HEK293 (cell line): ENCODE results near the gene CAT.

Experiments used
- GLIS1 ChIP-seq: fragments of 450-650 bp; formaldehyde crosslinking; IDR thresholded peaks from 2 replicates; pipeline ENCODE4 v1.5.1; 2016; ENCODE audit warnings: missing biosample characterization, missing genetic modification characterization
- KLF1 ChIP-seq: fragments of 450-650 bp; formaldehyde crosslinking; IDR thresholded peaks from 2 replicates; pipeline ENCODE4 v1.5.1; 2016; ENCODE audit warnings: missing biosample characterization, missing genetic modification characterization
- ZBTB17 ChIP-seq: fragments of 450-650 bp; formaldehyde crosslinking; IDR thresholded peaks from 2 replicates; pipeline ENCODE4 v1.5.1; 2016; ENCODE audit warnings: missing biosample characterization, missing genetic modification characterization
- ZBTB20 ChIP-seq: fragments of 450-650 bp; formaldehyde crosslinking; IDR thresholded peaks from 2 replicates; pipeline ENCODE4 v1.5.1; 2016; ENCODE audit warnings: missing biosample characterization, missing genetic modification characterization
- ZBTB8A ChIP-seq: fragments of 450-650 bp; formaldehyde crosslinking; IDR thresholded peaks from 2 replicates; pipeline ENCODE4 v1.5.1; 2016; ENCODE audit warnings: missing biosample characterization, missing genetic modification characterization
- ZNF350 ChIP-seq: fragments of 450-650 bp; formaldehyde crosslinking; IDR thresholded peaks from 2 replicates; pipeline ENCODE4 v1.5.0; 2017; ENCODE audit warnings: missing biosample characterization, mild to moderate bottlenecking, missing genetic modification characterization
- TF ChIP-seq, protein P1 (sequence below): fragments of 450-650 bp; formaldehyde crosslinking; IDR thresholded peaks from 2 replicates; pipeline ENCODE4 v1.5.1; 2016; ENCODE audit warnings: missing biosample characterization, missing genetic modification characterization

DNA sequence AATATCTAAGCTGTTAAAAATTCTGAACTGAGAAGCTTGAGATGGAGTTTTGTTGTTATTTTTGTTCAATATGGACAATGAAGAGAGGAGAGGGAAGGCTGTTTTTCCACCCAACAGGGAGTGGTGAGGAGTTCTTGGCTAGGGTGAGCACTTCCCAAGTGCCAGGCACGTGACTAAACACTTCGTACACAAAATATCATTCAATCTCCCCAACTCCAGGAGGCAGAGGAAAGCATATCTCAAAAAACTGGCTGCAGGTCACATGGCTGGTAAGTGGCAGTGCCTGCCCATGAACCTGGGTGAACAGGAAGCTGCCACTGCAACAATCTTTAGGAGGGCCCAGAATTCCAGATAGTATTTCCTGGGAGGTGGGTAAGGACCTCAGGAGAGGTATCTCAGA is 63.2 kb downstream of the CAT start:
- TF ChIP-seq, protein P1, sequence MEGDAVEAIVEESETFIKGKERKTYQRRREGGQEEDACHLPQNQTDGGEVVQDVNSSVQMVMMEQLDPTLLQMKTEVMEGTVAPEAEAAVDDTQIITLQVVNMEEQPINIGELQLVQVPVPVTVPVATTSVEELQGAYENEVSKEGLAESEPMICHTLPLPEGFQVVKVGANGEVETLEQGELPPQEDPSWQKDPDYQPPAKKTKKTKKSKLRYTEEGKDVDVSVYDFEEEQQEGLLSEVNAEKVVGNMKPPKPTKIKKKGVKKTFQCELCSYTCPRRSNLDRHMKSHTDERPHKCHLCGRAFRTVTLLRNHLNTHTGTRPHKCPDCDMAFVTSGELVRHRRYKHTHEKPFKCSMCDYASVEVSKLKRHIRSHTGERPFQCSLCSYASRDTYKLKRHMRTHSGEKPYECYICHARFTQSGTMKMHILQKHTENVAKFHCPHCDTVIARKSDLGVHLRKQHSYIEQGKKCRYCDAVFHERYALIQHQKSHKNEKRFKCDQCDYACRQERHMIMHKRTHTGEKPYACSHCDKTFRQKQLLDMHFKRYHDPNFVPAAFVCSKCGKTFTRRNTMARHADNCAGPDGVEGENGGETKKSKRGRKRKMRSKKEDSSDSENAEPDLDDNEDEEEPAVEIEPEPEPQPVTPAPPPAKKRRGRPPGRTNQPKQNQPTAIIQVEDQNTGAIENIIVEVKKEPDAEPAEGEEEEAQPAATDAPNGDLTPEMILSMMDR (tag by site-specific recombination): no peak
- no peak for TF ChIP-seq ZBTB20 (tag by site-specific recombination)
- TF ChIP-seq GLIS1: no peak
- no peak for TF ChIP-seq ZNF350 (tag by site-specific recombination)
- no peak for TF ChIP-seq ZBTB17 (tag by site-specific recombination)
- TF ChIP-seq KLF1 (tag by site-specific recombination): no peak
- TF ChIP-seq ZBTB8A (tag by site-specific recombination): no peak
